Left lobe of liver (tissue), 2 donors: ENCODE results near the gene OBSCN. TPM values are rescaled to one million over a fixed set of nuclear protein-coding genes. Genes with fewer than 3 reads are reported as not detected.
"Not testable (repeated sequence)": the region's sequence is repeated elsewhere in the genome, so short reads cannot be mapped to it uniquely, and the experiment has no call there.

Source experiments
- ATAC-seq: fragments of 200-7000 bp; cut with Tn5 transposase; one replicate; pipeline ENCODE4 v1.9.1; 2020; ENCODE audit warnings: mild to moderate bottlenecking, moderate library complexity
- DNase-seq: peaks from one replicate; pipeline ENCODE4 v3.0.0-alpha.2; 2020; ENCODE audit warnings: low spot score
- total RNA-seq: library from RNA; stranded (reverse); gene quantifications from one replicate; pipeline ENCODE4 v1.2.1, GENCODE V29; 2021
- donor health status: DM: no; HTN: no; CAD: no; lungs with moderate emphysema.
- donor health status: DM: no; HTN: yes; CAD: no.

Gene OBSCN
- total RNA-seq, 1 donor from 2014 or later: 3.1 TPM

DNA sequence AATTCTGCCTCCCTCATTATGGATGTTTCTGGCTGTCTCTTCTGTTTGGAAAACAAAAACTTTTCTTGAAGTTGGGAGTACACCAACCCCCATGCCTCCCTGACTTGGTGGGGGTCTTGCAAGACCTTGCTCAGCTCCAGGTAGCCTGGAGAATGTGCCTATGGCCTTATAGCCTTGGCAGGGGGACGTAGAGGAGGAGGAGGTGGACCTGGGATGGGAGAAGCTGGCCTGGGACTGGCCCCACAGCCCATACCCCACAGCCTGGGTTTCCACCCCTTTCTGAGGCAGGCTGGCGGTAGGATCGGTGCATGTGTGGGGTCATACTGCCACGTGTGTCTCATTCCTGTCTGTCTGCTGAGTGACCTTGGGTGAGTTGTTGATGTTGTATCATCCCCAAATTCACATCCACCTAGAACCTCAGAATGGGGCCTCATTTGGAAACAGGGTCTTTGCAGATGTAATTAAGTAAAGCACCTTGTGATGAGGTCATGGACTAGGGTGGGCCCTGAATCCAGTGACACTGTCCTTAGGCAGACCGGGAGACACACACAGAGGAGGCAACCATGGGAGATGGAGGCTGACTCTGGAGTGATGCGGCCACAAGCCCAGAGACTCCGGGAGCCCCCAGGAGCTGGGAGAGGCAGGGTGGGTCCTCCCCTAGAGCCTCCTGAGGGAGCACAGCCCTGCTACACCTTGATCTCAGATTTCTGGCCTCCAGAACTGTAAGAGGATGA, 18.5 kb downstream of the OBSCN start:
- no peak for ATAC-seq
- DNase-seq: peak; percentile 24

DNA sequence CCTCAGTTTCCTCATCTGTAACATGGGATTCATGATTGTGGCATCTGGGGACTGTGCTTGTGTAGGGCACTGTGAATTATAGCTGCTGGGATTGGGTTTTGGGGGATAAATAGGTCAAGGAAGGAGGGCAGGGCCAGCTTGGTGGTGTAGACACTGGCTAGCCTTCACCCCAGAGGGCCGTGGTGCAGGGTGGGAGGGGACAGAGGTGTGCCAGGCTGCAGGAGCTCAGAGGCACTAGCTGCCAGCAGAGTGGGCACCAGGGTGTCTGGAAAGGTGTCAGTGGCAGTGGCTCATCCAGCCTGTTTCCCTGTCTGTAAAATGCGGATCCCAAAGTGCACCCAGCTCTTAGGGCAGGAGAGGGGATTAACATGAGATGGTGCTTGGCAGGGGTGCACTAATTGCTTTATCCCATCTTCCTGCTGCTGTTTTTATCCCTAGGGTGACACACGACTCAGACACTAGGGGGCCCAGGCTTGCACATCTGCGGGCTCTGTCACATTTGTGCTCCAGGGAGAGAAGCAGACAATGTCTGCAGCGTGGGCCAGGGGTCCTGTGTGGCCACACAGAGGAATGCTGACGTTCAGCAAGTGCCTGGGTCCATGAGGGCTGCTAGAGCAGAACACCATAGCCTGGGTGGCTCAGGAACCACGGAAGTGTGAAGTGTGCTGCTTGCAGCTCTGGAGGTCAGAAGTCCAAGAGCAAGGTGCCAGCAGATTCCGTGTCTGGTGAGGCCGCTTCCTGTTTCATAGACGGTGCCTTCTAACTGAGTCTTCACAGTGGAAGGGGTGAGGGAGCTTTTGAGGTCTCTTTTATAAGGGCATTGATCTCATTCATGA, 19.3 kb downstream of the OBSCN start:
- peak; percentile 28 for DNase-seq
- peak; percentile 29 for ATAC-seq

DNA sequence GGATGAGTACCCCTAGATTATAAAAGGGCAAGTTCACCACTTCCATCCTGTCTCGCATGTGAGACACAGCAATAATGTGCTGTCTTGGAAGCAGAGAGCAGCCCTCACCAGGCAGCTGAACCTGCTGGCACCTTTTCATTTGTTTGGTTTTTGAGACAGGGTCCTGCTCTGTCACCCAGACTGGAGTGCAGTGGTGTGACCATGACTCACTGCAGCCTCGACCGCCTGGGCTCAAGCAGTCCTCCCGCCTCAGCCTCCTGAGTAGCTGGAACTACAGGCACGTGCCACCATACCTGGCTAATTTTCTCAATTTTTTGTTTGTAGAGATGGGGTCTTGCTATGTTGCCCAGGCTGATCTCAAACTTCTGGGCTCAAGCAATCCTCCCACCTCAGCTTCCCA, 20.3 kb downstream of the OBSCN start:
- ATAC-seq, DNase-seq: not testable (repeated sequence)

DNA sequence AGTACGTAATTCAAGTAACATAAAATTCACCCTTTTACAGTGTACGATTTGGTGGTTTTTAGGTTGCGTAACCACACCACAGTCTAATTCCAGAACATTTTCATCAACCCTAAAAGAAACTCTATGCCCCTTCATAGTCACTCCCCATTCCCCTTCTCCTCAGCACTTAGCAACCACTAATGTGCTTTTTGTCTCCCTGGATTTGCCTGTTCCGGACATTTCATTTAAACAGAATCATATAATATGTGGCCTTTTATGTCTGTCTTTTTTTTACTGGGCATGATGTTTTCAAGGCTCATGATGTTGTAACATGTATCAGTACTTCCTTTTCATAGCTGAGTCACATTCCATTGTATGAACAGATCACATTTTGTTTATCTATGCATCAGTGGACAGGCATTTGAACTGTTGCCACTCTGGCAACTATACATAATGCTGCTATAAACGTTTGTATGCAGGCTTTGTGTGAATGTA, 20.8 kb downstream of the OBSCN start:
- no peak for DNase-seq
- no peak for ATAC-seq

DNA sequence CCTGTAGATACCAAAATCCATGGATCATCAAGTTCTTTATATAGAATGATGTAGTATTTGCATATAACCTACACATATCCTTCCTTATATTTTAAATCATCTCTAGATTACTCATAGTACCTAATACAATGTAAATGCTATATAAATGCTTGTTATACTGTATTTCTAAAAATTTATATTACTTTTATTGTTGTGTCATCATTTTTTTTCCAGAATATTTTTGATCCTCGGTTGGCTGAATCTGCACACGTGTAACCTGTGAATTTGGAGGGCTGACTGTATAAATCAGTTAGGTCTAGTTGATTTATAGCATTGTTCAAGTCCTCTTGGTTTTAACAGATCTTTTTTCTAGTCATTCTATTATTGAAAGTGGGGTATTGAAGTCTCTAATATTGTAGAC, 23.3 kb downstream of the OBSCN start:
- no peak for ATAC-seq
- DNase-seq: no peak

DNA sequence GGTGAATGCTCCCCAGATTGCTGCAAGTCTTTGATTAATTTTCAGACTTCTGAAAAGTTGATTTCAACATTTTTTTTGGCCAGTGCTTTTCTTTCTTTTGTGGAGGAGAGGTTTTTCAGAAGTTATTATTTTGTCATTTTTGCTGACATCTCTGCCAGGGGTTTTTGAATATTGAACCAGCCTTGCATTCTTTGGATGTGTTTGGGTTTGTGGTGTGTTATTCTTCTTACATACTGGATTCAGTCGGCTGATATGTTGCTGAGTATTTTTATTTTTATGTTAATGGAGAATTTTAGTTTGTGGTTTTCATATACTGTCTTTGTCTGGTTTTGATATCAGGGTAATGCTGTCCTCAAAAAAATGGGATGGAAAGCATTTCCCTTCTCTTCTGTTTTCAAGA, 25.3 kb downstream of the OBSCN start:
- DNase-seq (no peak), ATAC-seq (no peak)

DNA sequence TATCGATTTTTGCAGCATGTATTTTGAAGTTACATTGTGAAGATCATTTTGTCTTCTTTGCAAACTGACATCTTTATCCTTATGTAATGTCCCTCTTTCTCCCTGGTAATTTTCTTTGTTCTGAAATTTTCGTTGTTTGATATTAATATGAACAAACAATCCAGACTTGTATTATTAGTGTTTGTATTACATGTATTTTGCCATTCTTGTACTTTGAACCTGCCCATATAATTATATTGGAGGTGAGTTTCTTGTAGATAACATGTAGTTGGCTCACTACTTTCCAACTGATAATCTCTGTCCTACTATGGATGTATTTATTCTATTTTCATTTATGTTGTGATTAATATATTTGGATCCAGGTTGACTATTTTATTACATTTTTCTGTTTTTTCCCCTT, 27.1 kb downstream of the OBSCN start:
- ATAC-seq: no peak
- DNase-seq: no peak

DNA sequence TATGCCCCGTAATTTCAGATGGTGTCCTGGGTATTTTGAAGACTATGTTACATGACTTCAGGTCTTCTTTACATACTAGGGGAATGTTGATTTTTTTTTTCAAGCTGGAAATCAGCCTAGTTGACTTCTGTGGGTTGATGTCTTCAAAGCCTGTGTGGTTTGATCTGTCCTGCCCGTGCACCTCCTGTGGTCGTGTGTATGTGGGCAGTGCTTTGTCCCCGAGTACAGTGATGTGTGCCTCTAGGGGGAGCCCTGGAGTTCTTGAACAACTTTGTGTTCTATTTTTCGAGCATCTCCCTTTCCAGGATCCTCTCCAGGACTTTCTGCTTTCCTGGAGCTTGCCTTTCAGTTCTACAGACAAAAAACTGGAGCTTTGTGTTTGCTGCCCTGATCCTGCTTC, 28.9 kb downstream of the OBSCN start:
- DNase-seq: no peak

DNA sequence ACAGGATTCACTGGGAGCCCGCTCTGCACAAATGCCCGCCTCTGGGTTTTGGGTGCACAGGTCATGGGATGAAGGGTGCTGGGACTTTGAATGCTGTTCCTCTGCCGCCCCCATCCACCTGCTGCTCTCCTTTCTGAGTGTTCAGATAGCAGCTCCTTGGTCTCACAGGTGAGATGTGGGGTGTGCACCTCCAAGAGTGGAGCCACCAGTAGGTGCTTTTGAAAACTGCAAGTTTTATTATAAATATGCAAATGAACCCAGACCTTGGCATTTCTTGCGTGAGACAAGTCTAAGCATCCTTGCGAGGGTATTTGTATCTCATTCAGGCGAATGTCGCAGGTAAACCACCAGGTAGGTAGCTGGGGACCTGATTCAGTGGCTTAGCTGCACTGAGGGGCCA, 30.2 kb downstream of the OBSCN start:
- no peak for ATAC-seq
- no peak for DNase-seq

More for the DNA sequence above, 28.9 kb downstream of the OBSCN start:
- peak; percentile 36 for ATAC-seq

DNA sequence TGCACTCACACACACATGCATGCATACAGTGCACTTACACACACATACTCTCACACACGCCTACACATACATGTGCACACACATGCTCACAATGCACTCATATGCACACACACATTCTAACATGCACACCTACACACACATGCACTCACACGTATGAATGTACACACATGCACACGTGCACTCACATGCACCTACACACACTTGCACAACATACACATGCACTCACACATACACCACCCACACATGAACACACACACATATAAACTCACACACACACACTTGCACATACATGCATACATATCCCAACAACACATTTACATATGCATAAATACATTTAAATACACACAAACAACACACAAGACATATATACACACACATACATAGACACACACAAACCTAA, 30.6 kb downstream of the OBSCN start:
- DNase-seq: no peak
- ATAC-seq: no peak

DNA sequence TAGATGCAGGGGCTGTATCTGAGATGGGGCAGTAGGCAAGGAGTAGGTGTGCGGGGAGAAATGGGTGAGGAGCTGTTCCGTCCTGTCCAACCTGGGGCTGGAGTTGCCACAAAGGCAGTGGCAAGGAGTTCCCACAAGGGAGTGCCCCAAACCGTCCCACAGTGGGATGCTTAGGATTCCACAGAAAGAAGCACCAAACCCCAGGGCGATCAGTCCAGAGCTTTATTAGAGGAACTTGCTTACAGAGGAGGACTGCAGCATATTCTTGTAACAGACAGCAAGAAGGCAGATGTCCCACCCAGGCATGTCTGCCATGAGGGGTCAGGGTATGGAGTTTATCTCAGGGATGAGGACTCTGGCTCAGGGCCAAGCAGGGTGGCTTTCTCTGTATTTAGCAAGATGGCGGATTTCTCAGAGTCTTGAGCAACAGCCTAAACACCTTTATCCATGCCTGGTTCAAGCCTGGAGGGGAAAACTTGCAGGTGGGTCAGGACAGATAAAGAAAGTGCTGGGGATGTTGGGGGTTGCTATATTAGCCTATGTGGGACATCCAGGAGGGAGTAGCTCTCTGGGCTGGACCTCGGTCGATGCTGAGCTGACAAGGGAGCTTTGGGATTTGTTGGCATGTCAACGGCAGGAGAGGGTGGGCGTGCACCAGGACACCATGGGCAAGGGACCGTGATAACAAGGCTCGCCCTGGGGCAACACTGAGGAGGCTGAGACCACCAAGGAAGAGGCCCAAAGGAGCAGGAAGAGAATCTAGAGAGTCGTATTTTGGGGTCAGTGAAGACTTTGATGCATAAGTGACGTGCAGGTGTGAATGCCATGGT, 32.8 kb downstream of the OBSCN start:
- ATAC-seq (no peak), DNase-seq (no peak)

DNA sequence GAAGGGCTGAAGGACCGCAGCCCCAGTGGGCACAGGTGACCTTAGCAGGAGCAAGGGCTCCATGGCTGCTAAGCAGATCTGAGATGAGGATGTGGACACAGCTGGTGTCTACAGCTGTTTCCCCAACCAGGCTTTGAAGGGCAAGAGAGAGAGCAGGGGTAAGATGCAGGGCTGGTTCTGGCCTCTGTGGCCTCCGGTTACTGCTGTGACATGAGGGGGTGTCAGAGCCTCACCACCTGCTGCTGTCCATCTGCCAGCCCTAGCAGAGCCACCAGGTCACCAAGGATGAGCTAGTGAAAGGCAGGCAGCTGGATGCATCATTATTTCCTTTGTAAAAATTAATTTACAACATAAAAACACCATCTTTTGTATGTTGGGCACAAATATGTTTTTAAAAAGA, 33.4 kb downstream of the OBSCN start:
- DNase-seq: no peak
- ATAC-seq: no peak

DNA sequence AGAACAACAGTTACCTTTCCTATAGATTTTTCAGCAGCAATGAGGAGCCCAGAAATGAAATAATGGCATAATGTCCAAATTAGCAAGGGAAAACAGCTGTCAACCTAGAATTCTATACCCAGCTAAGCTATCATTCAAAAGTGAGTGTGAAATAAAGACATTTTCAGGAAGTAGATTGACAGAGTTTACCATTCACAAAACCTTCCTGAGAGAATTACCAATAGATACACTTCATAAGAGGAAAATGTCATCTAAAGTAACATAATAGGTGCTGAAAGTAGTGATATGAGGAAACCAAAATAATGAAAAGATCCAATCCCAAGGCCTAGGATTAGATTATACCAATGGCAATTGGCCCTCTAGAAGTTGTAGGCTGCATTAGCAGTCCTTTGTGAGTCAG, 34.6 kb downstream of the OBSCN start:
- no peak for DNase-seq
- no peak for ATAC-seq

DNA sequence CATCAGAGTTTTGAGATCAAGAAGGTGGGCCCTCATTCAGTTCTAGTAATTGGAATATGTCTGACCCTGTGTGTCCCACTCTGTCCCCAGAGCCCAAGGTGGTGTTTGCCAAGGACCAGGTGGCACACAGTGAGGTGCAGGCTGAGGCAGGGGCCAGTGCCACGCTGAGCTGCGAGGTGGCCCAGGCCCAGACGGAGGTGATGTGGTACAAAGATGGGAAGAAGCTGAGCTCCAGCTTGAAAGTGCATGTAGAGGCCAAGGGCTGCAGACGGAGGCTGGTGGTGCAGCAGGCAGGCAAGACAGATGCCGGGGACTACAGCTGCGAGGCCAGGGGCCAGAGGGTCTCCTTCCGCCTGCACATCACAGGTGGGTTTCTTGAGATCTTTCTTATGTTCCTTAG, 35.2 kb downstream of the OBSCN start:
- DNase-seq: no peak
- ATAC-seq: no peak

DNA sequence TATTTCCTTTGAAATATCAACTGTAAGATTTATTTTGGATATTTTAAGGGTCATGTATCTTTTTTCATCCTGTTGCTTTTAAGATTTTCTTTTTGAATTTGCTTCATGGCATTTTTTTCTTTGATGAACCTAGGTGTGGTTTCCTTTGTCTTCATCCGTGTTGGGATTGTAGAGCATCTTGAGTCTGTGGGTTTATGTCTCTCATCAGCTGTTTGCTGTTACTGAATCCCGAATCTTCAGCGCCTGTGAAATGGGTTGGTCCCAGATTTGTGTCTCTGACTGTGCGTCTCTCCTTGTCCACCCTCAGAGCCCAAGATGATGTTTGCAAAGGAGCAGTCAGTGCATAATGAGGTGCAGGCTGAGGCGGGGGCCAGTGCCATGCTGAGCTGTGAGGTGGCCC, 36.1 kb downstream of the OBSCN start:
- not testable (repeated sequence) for DNase-seq, ATAC-seq

DNA sequence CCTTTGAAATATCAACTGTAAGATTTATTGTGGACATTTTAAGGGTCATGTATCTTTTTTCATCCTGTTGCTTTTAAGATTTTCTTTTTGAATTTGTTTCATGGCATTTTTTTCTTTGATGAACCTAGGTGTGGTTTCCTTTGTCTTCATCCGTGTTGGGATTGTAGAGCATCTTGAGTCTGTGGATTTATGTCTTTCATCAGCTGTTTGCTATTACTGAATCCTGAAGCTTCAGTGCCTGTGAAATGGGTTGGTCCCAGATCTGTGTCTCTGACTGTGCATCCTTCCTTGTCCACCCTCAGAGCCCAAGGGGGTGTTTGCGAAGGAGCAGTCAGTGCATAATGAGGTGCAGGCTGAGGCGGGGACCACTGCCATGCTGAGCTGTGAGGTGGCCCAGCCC, 37.3 kb downstream of the OBSCN start:
- ATAC-seq: no peak
- DNase-seq: no peak

DNA sequence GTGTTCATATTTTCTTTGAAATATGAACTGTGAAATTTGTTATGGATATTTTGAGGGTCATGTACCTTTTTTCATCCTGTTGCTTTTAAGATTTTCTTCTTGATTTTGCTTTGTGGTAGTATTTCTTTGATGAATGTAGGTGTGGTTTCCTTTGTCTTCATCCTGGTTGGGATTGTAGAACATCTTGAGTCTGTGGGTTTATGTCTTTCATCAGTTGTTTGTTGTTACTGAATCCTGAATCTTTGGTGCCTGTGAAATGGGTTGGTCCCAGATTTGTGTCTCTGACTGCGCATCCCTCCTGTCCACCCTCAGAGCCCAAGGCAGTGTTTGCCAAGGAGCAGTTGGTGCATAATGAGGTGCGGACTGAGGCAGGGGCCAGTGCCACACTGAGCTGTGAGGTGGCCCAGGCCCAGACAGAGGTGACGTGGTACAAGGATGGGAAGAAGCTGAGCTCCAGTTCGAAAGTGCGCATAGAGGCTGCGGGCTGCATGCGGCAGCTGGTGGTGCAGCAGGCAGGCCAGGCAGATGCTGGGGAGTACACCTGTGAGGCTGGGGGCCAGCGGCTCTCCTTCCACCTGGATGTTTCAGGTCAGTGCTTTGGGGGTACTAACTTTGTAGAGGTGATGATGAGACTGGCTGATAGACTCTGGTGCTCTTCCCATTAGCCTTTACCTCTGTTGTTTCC, 38.5 kb downstream of the OBSCN start:
- DNase-seq: no peak
- ATAC-seq: no peak

DNA sequence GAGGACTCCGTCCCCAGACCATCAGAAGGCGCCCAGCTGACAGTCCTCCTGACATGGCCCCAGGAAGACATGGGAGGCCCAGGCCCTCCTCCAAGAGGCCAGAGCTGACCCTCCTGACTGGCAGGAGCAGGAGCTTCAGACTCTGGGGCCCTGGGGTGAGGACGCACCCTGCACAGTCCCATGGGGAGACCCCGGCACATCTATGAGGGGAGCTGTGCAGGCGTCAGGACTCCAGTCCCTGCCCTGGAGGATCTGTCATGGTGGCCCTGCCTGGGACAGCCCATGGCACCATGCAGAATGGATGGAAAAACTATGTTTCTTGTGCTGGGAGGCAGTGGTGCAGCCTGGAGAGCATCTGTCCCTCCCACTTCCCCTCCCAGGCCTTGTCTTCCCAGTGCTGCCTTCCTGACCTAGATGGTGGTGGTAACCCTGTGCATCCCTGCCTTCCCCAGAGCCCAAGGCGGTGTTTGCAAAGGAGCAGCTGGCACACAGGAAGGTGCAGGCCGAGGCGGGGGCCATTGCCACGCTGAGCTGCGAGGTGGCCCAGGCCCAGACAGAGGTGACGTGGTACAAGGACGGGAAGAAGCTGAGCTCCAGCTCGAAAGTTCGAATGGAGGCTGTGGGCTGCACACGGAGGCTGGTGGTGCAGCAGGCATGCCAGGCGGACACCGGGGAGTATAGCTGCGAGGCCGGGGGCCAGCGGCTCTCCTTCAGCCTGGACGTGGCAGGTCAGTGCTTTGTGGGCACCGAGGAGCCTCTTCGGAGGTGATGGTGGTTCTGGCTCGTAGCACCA, 41.9 kb downstream of the OBSCN start:
- no peak for ATAC-seq
- no peak for DNase-seq

DNA sequence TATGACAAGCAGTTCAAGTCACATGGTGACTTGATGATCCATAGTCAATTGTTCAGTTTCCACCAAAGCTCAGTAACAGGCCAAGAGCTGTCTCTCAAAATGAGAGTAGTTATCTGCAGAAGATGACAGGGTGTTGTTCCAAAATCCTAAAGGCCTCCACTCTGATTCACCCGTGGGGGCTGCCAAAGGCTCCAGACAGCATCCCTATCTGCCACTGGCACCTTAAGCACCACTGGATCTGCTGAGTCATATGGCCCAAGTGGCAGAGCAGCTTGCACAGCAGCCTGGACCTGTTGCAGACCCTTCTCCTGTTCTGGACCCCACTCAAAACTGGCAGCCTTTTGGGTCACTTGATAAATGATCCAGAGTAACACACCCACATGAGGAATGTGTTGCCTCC, 44.6 kb downstream of the OBSCN start:
- DNase-seq, ATAC-seq: not testable (repeated sequence)
